Activated CD4-positive, alpha-beta T cell treated with anti-CD3 and anti-CD28 coated beads for 4 hours (primary cell): ENCODE results near the gene NES.

Experiments used
- DNase-seq, 2 donors: peaks; one replicate each; pipeline ENCODE4 v3.0.0-alpha.2; 2020

The NES gene

GRCh38 chr1:156681196-156681960 lies 4.2 kb upstream of the NES start:
- DNase-seq: no peak

- no peak for DNase-seq
Measured at GRCh38 chr1:156680056-156680455, 2.8 kb upstream of the NES start.

- no peak for DNase-seq
Measured at GRCh38 chr1:156677616-156678596, 699 bp upstream of the NES start.

- DNase-seq: no peak
Measured at GRCh38 chr1:156676114-156676819, 940 bp downstream of the NES start.

- no peak for DNase-seq
Measured at GRCh38 chr1:156675210-156676113, 1.7 kb downstream of the NES start.

- no peak for DNase-seq
Measured at GRCh38 chr1:156673387-156674121, 3.7 kb downstream of the NES start.

- no peak for DNase-seq
Measured at GRCh38 chr1:156671804-156672203, 5.4 kb downstream of the NES start.

GRCh38 chr1:156670791-156671190 lies 6.4 kb downstream of the NES start:
- no peak for DNase-seq

- DNase-seq: no peak
Measured at GRCh38 chr1:156670359-156670758, 6.8 kb downstream of the NES start.

- no peak for DNase-seq
Measured at GRCh38 chr1:156669794-156670193, 7.4 kb downstream of the NES start.

- no peak for DNase-seq
Measured at GRCh38 chr1:156668801-156669637, 8.2 kb downstream of the NES start.

- DNase-seq: no peak
Measured at GRCh38 chr1:156667968-156668709, 9.1 kb downstream of the NES start.

GRCh38 chr1:156667610-156667967 lies 9.6 kb downstream of the NES start:
- DNase-seq: no peak

GRCh38 chr1:156666862-156667609 lies 10.2 kb downstream of the NES start:
- no peak for DNase-seq

GRCh38 chr1:156665539-156665938 lies 11.7 kb downstream of the NES start:
- no peak for DNase-seq

GRCh38 chr1:156664767-156665411 lies 12.3 kb downstream of the NES start:
- no peak for DNase-seq

GRCh38 chr1:156664046-156664766 lies 13.0 kb downstream of the NES start:
- DNase-seq: no peak

- no peak for DNase-seq
Measured at GRCh38 chr1:156663178-156663577, 14.0 kb downstream of the NES start.
